HepG2 (cell line): Measurements from ENCODE around the gene PPP1R1B. TPM values are rescaled to one million over a fixed set of nuclear protein-coding genes. Genes with fewer than 3 reads are reported as not detected.

Experiments used
- AGO2 ChIP-seq: fragments of 200-400 bp; formaldehyde crosslinking; optimal IDR thresholded peaks from 2 replicates; pipeline ENCODE3; 2017; ENCODE audit warnings: mild to moderate bottlenecking, low read depth, low read length, moderate library complexity
- HMG20A ChIP-seq: IDR thresholded peaks from 2 replicates; pipeline ENCODE4 v1.6.1; 2016; ENCODE audit warnings: borderline replicate concordance
- HOMEZ ChIP-seq: IDR thresholded peaks from 2 replicates; pipeline ENCODE4 v1.6.1; 2016; ENCODE audit warnings: low read depth
- IRF9 ChIP-seq: sonication (generic); formaldehyde crosslinking; IDR thresholded peaks from 2 replicates; pipeline ENCODE4 v1.8.0; 2022; ENCODE audit warnings: missing genetic modification reagents, mild to moderate bottlenecking, borderline replicate concordance
- KDM4B ChIP-seq: sonication (generic); formaldehyde crosslinking; IDR thresholded peaks from 2 replicates; pipeline ENCODE4 v1.4.0; 2020; ENCODE audit warnings: missing genetic modification reagents
- NFKB2 ChIP-seq: sonication (generic); formaldehyde crosslinking; IDR thresholded peaks from 2 replicates; pipeline ENCODE4 v1.4.0; 2020; ENCODE audit warnings: missing genetic modification reagents, borderline replicate concordance
- NPAS2 ChIP-seq: sonication (generic); formaldehyde crosslinking; IDR thresholded peaks from 2 replicates; pipeline ENCODE4 v1.8.0; 2022; ENCODE audit warnings: mild to moderate bottlenecking, missing genetic modification reagents, borderline replicate concordance
- PATZ1 ChIP-seq: sonication (generic); formaldehyde crosslinking; IDR thresholded peaks from 2 replicates; pipeline ENCODE4 v1.4.0; 2020; ENCODE audit warnings: missing genetic modification reagents
- RAD21 ChIP-seq: fragments of 450-650 bp; formaldehyde crosslinking; IDR thresholded peaks from 2 replicates; pipeline ENCODE4 v1.5.0; 2020; ENCODE audit warnings: mild to moderate bottlenecking
- SRY ChIP-seq: sonication (generic); formaldehyde crosslinking; IDR thresholded peaks from 2 replicates; pipeline ENCODE4 v1.8.0; 2022; ENCODE audit warnings: mild to moderate bottlenecking, missing genetic modification reagents
- ZBTB44 ChIP-seq: sonication (generic); formaldehyde crosslinking; IDR thresholded peaks from 2 replicates; pipeline ENCODE4 v1.4.0; 2020; ENCODE audit warnings: missing genetic modification reagents
- ZFP36 ChIP-seq: fragments of 150-350 bp; IDR thresholded peaks from 2 replicates; pipeline ENCODE4 v1.6.1; 2018; ENCODE audit warnings: borderline replicate concordance, low read length, low read depth; ENCODE audit not compliant: partially characterized antibody
- ZFP37 ChIP-seq: sonication (generic); formaldehyde crosslinking; IDR thresholded peaks from 2 replicates; pipeline ENCODE4 v1.4.0; 2020; ENCODE audit warnings: missing genetic modification reagents, borderline replicate concordance
- ZGPAT ChIP-seq: IDR thresholded peaks from 2 replicates; pipeline ENCODE4 v1.6.1; 2016; ENCODE audit warnings: mild to moderate bottlenecking
- ZNF124 ChIP-seq: sonication (generic); formaldehyde crosslinking; IDR thresholded peaks from 2 replicates; pipeline ENCODE4 v1.4.0; 2020; ENCODE audit warnings: missing genetic modification reagents
- ZNF143 ChIP-seq: sonication (generic); formaldehyde crosslinking; IDR thresholded peaks from 2 replicates; pipeline ENCODE4 v1.4.0; 2020; ENCODE audit warnings: missing genetic modification reagents
- ZNF263 ChIP-seq: sonication (generic); formaldehyde crosslinking; IDR thresholded peaks from 2 replicates; pipeline ENCODE4 v1.4.0; 2020; ENCODE audit warnings: missing genetic modification reagents
- ZNF343 ChIP-seq: sonication (generic); formaldehyde crosslinking; IDR thresholded peaks from 2 replicates; pipeline ENCODE4 v1.4.0; 2020; ENCODE audit warnings: mild to moderate bottlenecking, missing genetic modification reagents
- ZNF44 ChIP-seq: sonication (generic); formaldehyde crosslinking; IDR thresholded peaks from 2 replicates; pipeline ENCODE4 v1.5.1; 2020; ENCODE audit warnings: mild to moderate bottlenecking, missing genetic modification reagents
- ZNF501 ChIP-seq: sonication (generic); formaldehyde crosslinking; IDR thresholded peaks from 2 replicates; pipeline ENCODE4 v1.5.1; 2020; ENCODE audit warnings: mild to moderate bottlenecking, moderate library complexity, missing genetic modification reagents
- ZNF678 ChIP-seq: sonication (generic); formaldehyde crosslinking; IDR thresholded peaks from 2 replicates; pipeline ENCODE4 v1.4.0; 2020; ENCODE audit warnings: mild to moderate bottlenecking, missing genetic modification reagents
- ZSCAN25 ChIP-seq: sonication (generic); formaldehyde crosslinking; IDR thresholded peaks from 2 replicates; pipeline ENCODE4 v1.8.0; 2022; ENCODE audit warnings: mild to moderate bottlenecking, missing genetic modification reagents
- polyA plus RNA-seq, 8 experiments: library from polyadenylated mRNA; depleted of rRNA in 3 of 8; stranded (reverse) in 7 of 8; unstranded in 1 of 8; fragments of >200 nt; fragmentation: Illumina TruSeq in 4 of 8; extraction: Trizol in 4 of 8; gene quantifications; 2 replicates each; pipeline versions ENCODE4 v1.2.1 to v1.2.3, GENCODE V29; 2011 to 2016; ENCODE audit warnings: low read depth in 4 of 8, missing spikeins in 1 of 8, mixed read lengths in 1 of 8; ENCODE audit not compliant: insufficient read depth in 1 of 8
- total RNA-seq, 5 experiments: library from RNA; depleted of rRNA; stranded (reverse); fragments of >200 nt; fragmentation: Illumina TruSeq; extraction: Trizol; gene quantifications; 2 replicates each; pipeline ENCODE4 v1.2.3, GENCODE V29; 2016; ENCODE audit warnings: low read depth in 1 of 5

The PPP1R1B gene
- total and polyA plus RNA-seq, 2 of the 13 experiments (the other 11 are each of a cell fraction or from before 2014, with no cell fraction given): 0.08 TPM; not detected in 1

- TF ChIP-seq IRF9 (CRISPR knock-in tag): peak; percentile 42; the same call in 1 of the 2 replicates
- peak; percentile 52 for TF ChIP-seq ZFP36
- peak; percentile 72; the same call in 1 of the 2 replicates for TF ChIP-seq NPAS2
- TF ChIP-seq KDM4B (CRISPR knock-in tag): peak; percentile 89; the same call in 1 of the 2 replicates
- TF ChIP-seq ZNF501 (CRISPR knock-in tag): peak; percentile 71; the same call in 1 of the 2 replicates
- TF ChIP-seq HOMEZ: peak; percentile 69
- TF ChIP-seq ZNF143 (CRISPR knock-in tag): peak; percentile 41; the same call in 1 of the 2 replicates
- peak; percentile 85; the same call in 1 of the 2 replicates for TF ChIP-seq ZBTB44 (CRISPR knock-in tag)
- peak; percentile 58 for TF ChIP-seq ZGPAT (CRISPR knock-in tag)
- peak; percentile 95 for TF ChIP-seq ZNF124 (CRISPR knock-in tag)
- peak; percentile 99 for TF ChIP-seq RAD21 (CRISPR knock-in tag)
- TF ChIP-seq ZNF44 (CRISPR knock-in tag): no peak
- no peak for TF ChIP-seq AGO2
- peak; percentile 39; the same call in 1 of the 2 replicates for TF ChIP-seq NFKB2
- 0 out of 2 replicates have a peak, but pooled peaks have one; percentile 25 for TF ChIP-seq ZSCAN25
- peak; percentile 33; the same call in 1 of the 2 replicates for TF ChIP-seq HMG20A
- TF ChIP-seq ZNF343 (CRISPR knock-in tag): no peak
- TF ChIP-seq ZFP37 (CRISPR knock-in tag): peak; percentile 83
- peak; percentile 65; the same call in 1 of the 2 replicates for TF ChIP-seq SRY (CRISPR knock-in tag)
- peak; percentile 50; the same call in 1 of the 2 replicates for TF ChIP-seq ZNF263 (CRISPR knock-in tag)
- TF ChIP-seq PATZ1 (CRISPR knock-in tag): peak; percentile 62
- TF ChIP-seq ZNF678 (CRISPR knock-in tag): peak; percentile 68; the same call in 1 of the 2 replicates
These were observed 5.0 kb upstream of the PPP1R1B start (continued) for GRCh38 chr17:39621523-39622379.
